Measurements from ENCODE around the gene TMEM179B. TPM values are rescaled to one million over a fixed set of nuclear protein-coding genes. Genes with fewer than 3 reads are reported as not detected.

The TMEM179B gene
- total and polyA plus RNA-seq, 9 of the 15 experiments (the other 6 are each of a cell fraction or from before 2014, with no cell fraction given) = 27.7 to 105 (median 37.0) TPM

DNA sequence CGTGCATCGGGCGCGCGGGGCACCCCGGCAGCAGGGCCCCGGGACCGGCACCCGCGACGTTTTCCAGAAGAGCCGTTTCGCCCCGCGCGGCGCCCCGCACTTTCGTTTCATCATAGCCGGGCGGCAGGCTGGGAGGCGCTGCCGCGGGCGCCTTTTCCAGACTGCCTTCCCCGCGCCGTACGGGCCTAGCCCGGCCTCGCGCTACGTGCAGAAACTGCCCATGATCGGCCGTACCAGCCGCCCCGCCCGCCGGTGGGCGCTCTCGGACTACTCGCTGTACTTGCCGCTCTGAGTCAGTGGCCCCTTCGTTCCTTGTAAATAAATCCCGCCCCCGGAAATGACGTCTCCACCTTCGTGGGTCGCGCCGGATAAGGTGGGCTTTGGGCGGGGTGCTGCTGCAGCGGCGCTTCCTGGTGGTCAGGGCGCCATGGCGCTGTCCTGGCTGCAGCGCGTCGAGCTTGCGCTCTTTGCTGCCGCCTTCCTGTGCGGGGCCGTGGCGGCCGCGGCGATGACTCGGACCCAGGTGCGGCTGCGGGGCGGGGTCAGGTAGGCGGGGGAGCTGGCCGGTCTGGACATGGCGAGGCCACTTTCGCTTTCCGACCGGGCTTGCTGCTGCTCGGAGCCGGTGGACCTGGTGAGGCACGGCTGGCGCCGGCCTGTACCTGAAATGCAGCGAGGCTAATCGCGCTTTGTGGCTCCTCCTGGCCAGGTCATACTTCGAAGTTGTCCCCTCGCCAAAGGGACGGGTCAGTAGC is at the start of gene TMEM179B (continued):
- peak; percentile 16 to 57; a peak in 1 of 4 replicates for TF ChIP-seq TEAD1 (CRISPR knock-in tag; IDR thresholded peaks at IDR 0.05)
- peak; percentile 91 for TF ChIP-seq ZBTB7A (IDR thresholded peaks at IDR 0.05; ENCODE audit: borderline replicate concordance, control insufficient read depth, low read depth, low read length)
- 0 out of 2 replicates have a peak, but pooled peaks have one; percentile 19 for TF ChIP-seq CBX5 (IDR thresholded peaks at IDR 0.05; ENCODE audit: borderline replicate concordance, low read depth)
- TF ChIP-seq RAD51 (IDR thresholded peaks at IDR 0.05; ENCODE audit: borderline replicate concordance, low read depth) = no peak
- no peak; the same call in 1 of the 2 replicates for TF ChIP-seq GTF2F1 (IDR thresholded peaks at IDR 0.05; ENCODE audit: low read depth, low read length)
- peak; percentile 94; the same call in 1 of the 2 replicates for TF ChIP-seq CBX1 (IDR thresholded peaks at IDR 0.05; ENCODE audit: low read depth)
- TF ChIP-seq NFATC3 (IDR thresholded peaks at IDR 0.05) = no peak
- peak; percentile 95 for TF ChIP-seq ARID4B (CRISPR knock-in tag; IDR thresholded peaks at IDR 0.05)
- TF ChIP-seq, protein P1, sequence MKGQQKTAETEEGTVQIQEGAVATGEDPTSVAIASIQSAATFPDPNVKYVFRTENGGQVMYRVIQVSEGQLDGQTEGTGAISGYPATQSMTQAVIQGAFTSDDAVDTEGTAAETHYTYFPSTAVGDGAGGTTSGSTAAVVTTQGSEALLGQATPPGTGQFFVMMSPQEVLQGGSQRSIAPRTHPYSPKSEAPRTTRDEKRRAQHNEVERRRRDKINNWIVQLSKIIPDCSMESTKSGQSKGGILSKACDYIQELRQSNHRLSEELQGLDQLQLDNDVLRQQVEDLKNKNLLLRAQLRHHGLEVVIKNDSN (CRISPR knock-in tag; IDR thresholded peaks at IDR 0.05) = no peak
- TF ChIP-seq HBP1 (CRISPR knock-in tag; IDR thresholded peaks at IDR 0.05) = no peak
- no peak for TF ChIP-seq WHSC1 (IDR thresholded peaks at IDR 0.05; ENCODE audit: low read length)
- no peak for TF ChIP-seq TSC22D4 (tag; IDR thresholded peaks at IDR 0.05)
- peak; percentile 86 for TF ChIP-seq CXXC5 (CRISPR knock-in tag; IDR thresholded peaks at IDR 0.05)
- TF ChIP-seq, protein P2, sequence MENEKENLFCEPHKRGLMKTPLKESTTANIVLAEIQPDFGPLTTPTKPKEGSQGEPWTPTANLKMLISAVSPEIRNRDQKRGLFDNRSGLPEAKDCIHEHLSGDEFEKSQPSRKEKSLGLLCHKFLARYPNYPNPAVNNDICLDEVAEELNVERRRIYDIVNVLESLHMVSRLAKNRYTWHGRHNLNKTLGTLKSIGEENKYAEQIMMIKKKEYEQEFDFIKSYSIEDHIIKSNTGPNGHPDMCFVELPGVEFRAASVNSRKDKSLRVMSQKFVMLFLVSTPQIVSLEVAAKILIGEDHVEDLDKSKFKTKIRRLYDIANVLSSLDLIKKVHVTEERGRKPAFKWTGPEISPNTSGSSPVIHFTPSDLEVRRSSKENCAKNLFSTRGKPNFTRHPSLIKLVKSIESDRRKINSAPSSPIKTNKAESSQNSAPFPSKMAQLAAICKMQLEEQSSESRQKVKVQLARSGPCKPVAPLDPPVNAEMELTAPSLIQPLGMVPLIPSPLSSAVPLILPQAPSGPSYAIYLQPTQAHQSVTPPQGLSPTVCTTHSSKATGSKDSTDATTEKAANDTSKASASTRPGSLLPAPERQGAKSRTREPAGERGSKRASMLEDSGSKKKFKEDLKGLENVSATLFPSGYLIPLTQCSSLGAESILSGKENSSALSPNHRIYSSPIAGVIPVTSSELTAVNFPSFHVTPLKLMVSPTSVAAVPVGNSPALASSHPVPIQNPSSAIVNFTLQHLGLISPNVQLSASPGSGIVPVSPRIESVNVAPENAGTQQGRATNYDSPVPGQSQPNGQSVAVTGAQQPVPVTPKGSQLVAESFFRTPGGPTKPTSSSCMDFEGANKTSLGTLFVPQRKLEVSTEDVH (IDR thresholded peaks at IDR 0.05; ENCODE audit: low read depth, partially characterized antibody) = peak; percentile 87
- peak; percentile 72; the same call in 1 of the 2 replicates for TF ChIP-seq HLTF (IDR thresholded peaks at IDR 0.05)
- TF ChIP-seq ZNF274 (IDR thresholded peaks at IDR 0.05; ENCODE audit: borderline replicate concordance, low read depth, low read length) = no peak; the same call in 1 of the 2 replicates
- peak; percentile 97 for TF ChIP-seq SUPT5H (IDR thresholded peaks at IDR 0.05)
- TF ChIP-seq XRCC5 (IDR thresholded peaks at IDR 0.05; ENCODE audit: low read depth, low read length) = 0 out of 2 replicates have a peak, but pooled peaks have one; percentile 19
- no peak for TF ChIP-seq ZKSCAN3 (CRISPR knock-in tag; IDR thresholded peaks at IDR 0.05)
